WTC11 (cell line): ENCODE data around the gene GATA2. TPM values are rescaled to one million over a fixed set of nuclear protein-coding genes. Genes with fewer than 3 reads are reported as not detected.

Source experiments
- ATAC-seq: fragments of 200-7000 bp; cut with Tn5 transposase; 2 replicates; pipeline ENCODE4 v1.10.0; 2021; ENCODE audit warnings: mild to moderate bottlenecking, moderate library complexity
- CTCF ChIA-PET: fragments of 300-600 bp; sonication (Branson Sonifier 250); formaldehyde crosslinking; loops from one replicate; lab custom pipeline; 2021; ENCODE audit warnings: antibody characterized with exemption; lab: Charles Lee
- POLR2A ChIA-PET: fragments of 350-600 bp; sonication (Branson Sonifier 250); formaldehyde crosslinking; loops from one replicate; lab custom pipeline; 2021; ENCODE audit warnings: antibody characterized with exemption; lab: Charles Lee
- DNase-seq: peaks from one replicate; pipeline ENCODE4 v3.0.0; 2021; ENCODE audit warnings: low spot score
- H3K27ac Mint-ChIP-seq: 2 replicates; pipeline ENCODE4 v1.8.0; 2021; ENCODE audit warnings: mixed read lengths
- H3K27me3 Mint-ChIP-seq: 2 replicates; pipeline ENCODE4 v1.8.0; 2021; ENCODE audit warnings: low read depth, mild to moderate bottlenecking, moderate library complexity, mixed read lengths
- H3K36me3 Mint-ChIP-seq: 2 replicates; pipeline ENCODE4 v1.8.0; 2021; ENCODE audit warnings: mixed read lengths
- H3K4me1 Mint-ChIP-seq: 2 replicates; pipeline ENCODE4 v1.8.0; 2022; ENCODE audit warnings: mixed read lengths
- H3K4me3 Mint-ChIP-seq: 2 replicates; pipeline ENCODE4 v1.8.0; 2021; ENCODE audit warnings: mild to moderate bottlenecking, moderate library complexity, mixed read lengths
- H3K9me3 Mint-ChIP-seq: 2 replicates; pipeline ENCODE4 v1.8.0; 2021; ENCODE audit warnings: mixed read lengths
- CREM ChIP-seq: sonication (generic); formaldehyde crosslinking; IDR thresholded peaks from 2 replicates; pipeline ENCODE4 v1.8.1; 2022; ENCODE audit warnings: mild to moderate bottlenecking, missing genetic modification reagents, moderate library complexity
- ETV6 ChIP-seq: sonication (generic); formaldehyde crosslinking; IDR thresholded peaks from 2 replicates; pipeline ENCODE4 v1.8.1; 2022; ENCODE audit warnings: mild to moderate bottlenecking, missing genetic modification reagents
- GRHL2 ChIP-seq: fragments of 250-450 bp; sonication (Bioruptor Pico); IDR thresholded peaks from 2 replicates; pipeline ENCODE4 v1.8.0; 2022; ENCODE audit warnings: mild to moderate bottlenecking, moderate library complexity; ENCODE audit not compliant: insufficient replicate concordance, severe bottlenecking
- NFATC4 ChIP-seq: fragments of 250-450 bp; sonication (Bioruptor Pico); IDR thresholded peaks from 2 replicates; pipeline ENCODE4 v1.9.0; 2021; ENCODE audit warnings: mild to moderate bottlenecking
- NR1H2 ChIP-seq: sonication (generic); formaldehyde crosslinking; IDR thresholded peaks from 2 replicates; pipeline ENCODE4 v1.9.0; 2021; ENCODE audit warnings: mild to moderate bottlenecking, moderate library complexity, missing genetic modification reagents
- RORB ChIP-seq: fragments of 250-450 bp; sonication (Bioruptor Pico); IDR thresholded peaks from 2 replicates; pipeline ENCODE4 v1.9.0; 2021; ENCODE audit warnings: mild to moderate bottlenecking
- SP1 ChIP-seq: sonication (generic); formaldehyde crosslinking; conservative IDR thresholded peaks from 2 replicates; pipeline ENCODE4 v1.8.1; 2022; ENCODE audit warnings: missing genetic modification reagents
- TEAD4 ChIP-seq: sonication (generic); formaldehyde crosslinking; IDR thresholded peaks from 2 replicates; pipeline ENCODE4 v1.8.0; 2022; ENCODE audit warnings: mild to moderate bottlenecking, missing genetic modification reagents
- TP53 ChIP-seq: sonication (generic); formaldehyde crosslinking; IDR thresholded peaks from 2 replicates; pipeline ENCODE4 v1.8.1; 2023; ENCODE audit warnings: mild to moderate bottlenecking, missing genetic modification reagents
- ZNF121 ChIP-seq: sonication (generic); formaldehyde crosslinking; IDR thresholded peaks from 2 replicates; pipeline ENCODE4 v1.8.0; 2023; ENCODE audit warnings: missing genetic modification reagents
- ZNF263 ChIP-seq: sonication (generic); formaldehyde crosslinking; IDR thresholded peaks from 2 replicates; pipeline ENCODE4 v1.8.1; 2022; ENCODE audit warnings: low read depth, mild to moderate bottlenecking, moderate library complexity, missing genetic modification reagents
- ZNF416 ChIP-seq: fragments of 250-450 bp; sonication (Bioruptor Pico); IDR thresholded peaks from 2 replicates; pipeline ENCODE4 v1.9.0; 2021; ENCODE audit warnings: mild to moderate bottlenecking, inconsistent platforms
- total RNA-seq: library from RNA; stranded (reverse); gene quantifications from 3 replicates; pipeline ENCODE4 v1.2.3, GENCODE V29; 2021
- TF ChIP-seq, protein P1 (sequence below): fragments of 250-450 bp; sonication (Bioruptor Pico); conservative IDR thresholded peaks from 2 replicates; pipeline ENCODE4 v1.9.0; 2021; ENCODE audit warnings: mild to moderate bottlenecking
- TF ChIP-seq, protein P2 (sequence below): fragments of 250-450 bp; sonication (Bioruptor Pico); IDR thresholded peaks from 2 replicates; pipeline ENCODE4 v2.1.2; 2022; ENCODE audit warnings: mild to moderate bottlenecking, moderate library complexity
- TF ChIP-seq, protein P3 (sequence below): sonication (generic); formaldehyde crosslinking; IDR thresholded peaks from 2 replicates; pipeline ENCODE4 v1.8.0; 2022; ENCODE audit warnings: missing genetic modification reagents
- TF ChIP-seq, protein P4 (sequence below): sonication (generic); formaldehyde crosslinking; IDR thresholded peaks from 2 replicates; pipeline ENCODE4 v1.8.0; 2022; ENCODE audit warnings: mild to moderate bottlenecking, missing genetic modification reagents
- TF ChIP-seq, protein P5 (sequence below): sonication (generic); formaldehyde crosslinking; IDR thresholded peaks from 2 replicates; pipeline ENCODE4 v1.8.1; 2023; ENCODE audit warnings: mild to moderate bottlenecking, missing genetic modification reagents, moderate library complexity
- TF ChIP-seq, protein P6 (sequence below): fragments of 250-450 bp; sonication (Bioruptor Pico); IDR thresholded peaks from 2 replicates; pipeline ENCODE4 v1.8.0; 2021; ENCODE audit warnings: mild to moderate bottlenecking
- TF ChIP-seq, protein P7 (sequence below): sonication (generic); formaldehyde crosslinking; IDR thresholded peaks from 2 replicates; pipeline ENCODE4 v1.8.1; 2022; ENCODE audit warnings: missing genetic modification reagents, borderline replicate concordance
- TF ChIP-seq, protein P8 (sequence below): sonication (generic); formaldehyde crosslinking; IDR thresholded peaks from 2 replicates; pipeline ENCODE4 v1.8.1; 2023; ENCODE audit warnings: mild to moderate bottlenecking, missing genetic modification reagents

Gene GATA2
- total RNA-seq, 1 experiment from 2014 or later = 1.6 TPM

DNA sequence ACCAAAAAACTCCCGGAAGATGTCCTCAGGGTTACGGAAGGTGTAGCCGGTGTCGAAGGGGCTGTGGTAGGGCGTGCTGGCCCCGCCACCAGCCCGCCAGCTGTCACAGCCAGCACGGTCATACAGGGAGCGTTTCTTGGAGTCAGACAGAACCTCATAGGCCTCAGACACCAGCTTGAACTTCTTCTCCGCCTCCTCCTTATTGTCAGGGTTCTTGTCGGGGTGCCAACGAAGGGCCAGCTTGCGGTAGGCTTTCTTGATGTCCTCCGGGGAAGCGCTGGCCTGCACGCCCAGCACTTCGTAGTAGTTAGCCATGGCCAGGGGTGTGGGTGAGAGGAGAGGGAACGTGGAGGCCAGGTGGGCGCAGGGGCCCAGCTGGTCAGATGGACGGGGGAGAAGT, 30.1 kb downstream of the GATA2 start:
- ChIA-PET POLR2A (interaction anchor here (1.0 to 1.2 kb wide), 2 partner anchors 22 to 146 kb away, joined by 3 to 4 read pairs; no protein-coding TSS in a partner anchor), CTCF (interaction anchor here (0.7 to 3.5 kb wide), 16 partner anchors 11 to 385 kb away, joined by 3 to 20 read pairs (median 4); no protein-coding TSS in a partner anchor)
- TF ChIP-seq, protein P1, sequence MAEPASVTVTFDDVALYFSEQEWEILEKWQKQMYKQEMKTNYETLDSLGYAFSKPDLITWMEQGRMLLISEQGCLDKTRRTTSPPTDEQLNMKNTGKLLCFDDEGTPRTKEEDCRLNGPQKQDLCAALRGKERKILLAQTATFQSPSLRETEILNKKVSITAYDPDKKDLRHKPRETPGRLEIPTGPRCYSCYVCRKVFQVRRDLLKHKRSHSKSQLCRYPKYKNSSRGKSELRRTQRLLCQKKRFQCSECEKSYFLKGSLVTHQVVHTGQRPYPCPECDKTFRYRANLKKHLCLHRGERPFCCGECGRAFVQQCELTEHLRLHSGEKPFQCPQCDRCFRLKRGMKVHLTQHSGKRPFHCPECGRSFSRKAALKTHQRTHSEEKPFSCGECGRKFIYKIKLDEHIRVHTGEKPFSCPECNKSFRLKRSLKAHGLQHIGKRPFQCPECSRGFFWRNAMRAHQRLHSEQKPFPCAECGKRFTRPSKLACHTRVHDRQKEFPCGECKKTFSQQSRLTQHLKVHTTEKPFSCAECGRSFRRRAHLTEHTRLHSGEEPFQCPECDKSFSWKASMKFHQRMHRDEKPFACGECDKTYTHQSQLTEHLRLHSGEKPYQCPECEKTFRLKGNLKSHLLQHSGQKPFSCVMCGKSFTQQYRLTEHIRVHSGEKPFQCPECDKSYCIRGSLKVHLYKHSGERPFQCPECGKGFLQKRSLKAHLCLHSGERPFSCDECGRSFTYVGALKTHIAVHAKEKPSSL (CRISPR knock-in tag) = no peak
- TF ChIP-seq, protein P2, sequence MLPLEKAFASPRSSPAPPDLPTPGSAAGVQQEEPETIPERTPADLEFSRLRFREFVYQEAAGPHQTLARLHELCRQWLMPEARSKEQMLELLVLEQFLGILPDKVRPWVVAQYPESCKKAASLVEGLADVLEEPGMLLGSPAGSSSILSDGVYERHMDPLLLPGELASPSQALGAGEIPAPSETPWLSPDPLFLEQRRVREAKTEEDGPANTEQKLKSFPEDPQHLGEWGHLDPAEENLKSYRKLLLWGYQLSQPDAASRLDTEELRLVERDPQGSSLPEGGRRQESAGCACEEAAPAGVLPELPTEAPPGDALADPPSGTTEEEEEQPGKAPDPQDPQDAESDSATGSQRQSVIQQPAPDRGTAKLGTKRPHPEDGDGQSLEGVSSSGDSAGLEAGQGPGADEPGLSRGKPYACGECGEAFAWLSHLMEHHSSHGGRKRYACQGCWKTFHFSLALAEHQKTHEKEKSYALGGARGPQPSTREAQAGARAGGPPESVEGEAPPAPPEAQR (CRISPR knock-in tag) = no peak
- no peak for TF ChIP-seq CREM (CRISPR knock-in tag)
- TF ChIP-seq, protein P3, sequence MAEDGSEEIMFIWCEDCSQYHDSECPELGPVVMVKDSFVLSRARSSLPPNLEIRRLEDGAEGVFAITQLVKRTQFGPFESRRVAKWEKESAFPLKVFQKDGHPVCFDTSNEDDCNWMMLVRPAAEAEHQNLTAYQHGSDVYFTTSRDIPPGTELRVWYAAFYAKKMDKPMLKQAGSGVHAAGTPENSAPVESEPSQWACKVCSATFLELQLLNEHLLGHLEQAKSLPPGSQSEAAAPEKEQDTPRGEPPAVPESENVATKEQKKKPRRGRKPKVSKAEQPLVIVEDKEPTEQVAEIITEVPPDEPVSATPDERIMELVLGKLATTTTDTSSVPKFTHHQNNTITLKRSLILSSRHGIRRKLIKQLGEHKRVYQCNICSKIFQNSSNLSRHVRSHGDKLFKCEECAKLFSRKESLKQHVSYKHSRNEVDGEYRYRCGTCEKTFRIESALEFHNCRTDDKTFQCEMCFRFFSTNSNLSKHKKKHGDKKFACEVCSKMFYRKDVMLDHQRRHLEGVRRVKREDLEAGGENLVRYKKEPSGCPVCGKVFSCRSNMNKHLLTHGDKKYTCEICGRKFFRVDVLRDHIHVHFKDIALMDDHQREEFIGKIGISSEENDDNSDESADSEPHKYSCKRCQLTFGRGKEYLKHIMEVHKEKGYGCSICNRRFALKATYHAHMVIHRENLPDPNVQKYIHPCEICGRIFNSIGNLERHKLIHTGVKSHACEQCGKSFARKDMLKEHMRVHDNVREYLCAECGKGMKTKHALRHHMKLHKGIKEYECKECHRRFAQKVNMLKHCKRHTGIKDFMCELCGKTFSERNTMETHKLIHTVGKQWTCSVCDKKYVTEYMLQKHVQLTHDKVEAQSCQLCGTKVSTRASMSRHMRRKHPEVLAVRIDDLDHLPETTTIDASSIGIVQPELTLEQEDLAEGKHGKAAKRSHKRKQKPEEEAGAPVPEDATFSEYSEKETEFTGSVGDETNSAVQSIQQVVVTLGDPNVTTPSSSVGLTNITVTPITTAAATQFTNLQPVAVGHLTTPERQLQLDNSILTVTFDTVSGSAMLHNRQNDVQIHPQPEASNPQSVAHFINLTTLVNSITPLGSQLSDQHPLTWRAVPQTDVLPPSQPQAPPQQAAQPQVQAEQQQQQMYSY (CRISPR knock-in tag) = no peak
- TF ChIP-seq SP1 (CRISPR knock-in tag) = no peak
- TF ChIP-seq, protein P4, sequence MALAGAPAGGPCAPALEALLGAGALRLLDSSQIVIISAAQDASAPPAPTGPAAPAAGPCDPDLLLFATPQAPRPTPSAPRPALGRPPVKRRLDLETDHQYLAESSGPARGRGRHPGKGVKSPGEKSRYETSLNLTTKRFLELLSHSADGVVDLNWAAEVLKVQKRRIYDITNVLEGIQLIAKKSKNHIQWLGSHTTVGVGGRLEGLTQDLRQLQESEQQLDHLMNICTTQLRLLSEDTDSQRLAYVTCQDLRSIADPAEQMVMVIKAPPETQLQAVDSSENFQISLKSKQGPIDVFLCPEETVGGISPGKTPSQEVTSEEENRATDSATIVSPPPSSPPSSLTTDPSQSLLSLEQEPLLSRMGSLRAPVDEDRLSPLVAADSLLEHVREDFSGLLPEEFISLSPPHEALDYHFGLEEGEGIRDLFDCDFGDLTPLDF (CRISPR knock-in tag) = no peak
- TF ChIP-seq ZNF416 (CRISPR knock-in tag) = no peak
- no peak for TF ChIP-seq RORB (CRISPR knock-in tag)
- TF ChIP-seq ZNF121 (CRISPR knock-in tag) = no peak
- no peak for TF ChIP-seq TEAD4 (CRISPR knock-in tag)
- no peak for TF ChIP-seq GRHL2 (CRISPR knock-in tag)
- TF ChIP-seq, protein P5, sequence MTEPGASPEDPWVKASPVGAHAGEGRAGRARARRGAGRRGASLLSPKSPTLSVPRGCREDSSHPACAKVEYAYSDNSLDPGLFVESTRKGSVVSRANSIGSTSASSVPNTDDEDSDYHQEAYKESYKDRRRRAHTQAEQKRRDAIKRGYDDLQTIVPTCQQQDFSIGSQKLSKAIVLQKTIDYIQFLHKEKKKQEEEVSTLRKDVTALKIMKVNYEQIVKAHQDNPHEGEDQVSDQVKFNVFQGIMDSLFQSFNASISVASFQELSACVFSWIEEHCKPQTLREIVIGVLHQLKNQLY (CRISPR knock-in tag) = no peak
- TF ChIP-seq, protein P6, sequence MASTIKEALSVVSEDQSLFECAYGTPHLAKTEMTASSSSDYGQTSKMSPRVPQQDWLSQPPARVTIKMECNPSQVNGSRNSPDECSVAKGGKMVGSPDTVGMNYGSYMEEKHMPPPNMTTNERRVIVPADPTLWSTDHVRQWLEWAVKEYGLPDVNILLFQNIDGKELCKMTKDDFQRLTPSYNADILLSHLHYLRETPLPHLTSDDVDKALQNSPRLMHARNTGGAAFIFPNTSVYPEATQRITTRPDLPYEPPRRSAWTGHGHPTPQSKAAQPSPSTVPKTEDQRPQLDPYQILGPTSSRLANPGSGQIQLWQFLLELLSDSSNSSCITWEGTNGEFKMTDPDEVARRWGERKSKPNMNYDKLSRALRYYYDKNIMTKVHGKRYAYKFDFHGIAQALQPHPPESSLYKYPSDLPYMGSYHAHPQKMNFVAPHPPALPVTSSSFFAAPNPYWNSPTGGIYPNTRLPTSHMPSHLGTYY = no peak
- no peak for TF ChIP-seq NR1H2 (CRISPR knock-in tag)
- no peak for TF ChIP-seq NFATC4 (CRISPR knock-in tag)
- TF ChIP-seq, protein P7, sequence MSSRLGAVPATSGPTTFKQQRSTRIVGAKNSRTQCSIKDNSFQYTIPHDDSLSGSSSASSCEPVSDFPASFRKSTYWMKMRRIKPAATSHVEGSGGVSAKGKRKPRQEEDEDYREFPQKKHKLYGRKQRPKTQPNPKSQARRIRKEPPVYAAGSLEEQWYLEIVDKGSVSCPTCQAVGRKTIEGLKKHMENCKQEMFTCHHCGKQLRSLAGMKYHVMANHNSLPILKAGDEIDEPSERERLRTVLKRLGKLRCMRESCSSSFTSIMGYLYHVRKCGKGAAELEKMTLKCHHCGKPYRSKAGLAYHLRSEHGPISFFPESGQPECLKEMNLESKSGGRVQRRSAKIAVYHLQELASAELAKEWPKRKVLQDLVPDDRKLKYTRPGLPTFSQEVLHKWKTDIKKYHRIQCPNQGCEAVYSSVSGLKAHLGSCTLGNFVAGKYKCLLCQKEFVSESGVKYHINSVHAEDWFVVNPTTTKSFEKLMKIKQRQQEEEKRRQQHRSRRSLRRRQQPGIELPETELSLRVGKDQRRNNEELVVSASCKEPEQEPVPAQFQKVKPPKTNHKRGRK (CRISPR knock-in tag) = no peak
- TF ChIP-seq ZNF263 (CRISPR knock-in tag) = no peak
- TF ChIP-seq TP53 (CRISPR knock-in tag) = no peak
- TF ChIP-seq, protein P8, sequence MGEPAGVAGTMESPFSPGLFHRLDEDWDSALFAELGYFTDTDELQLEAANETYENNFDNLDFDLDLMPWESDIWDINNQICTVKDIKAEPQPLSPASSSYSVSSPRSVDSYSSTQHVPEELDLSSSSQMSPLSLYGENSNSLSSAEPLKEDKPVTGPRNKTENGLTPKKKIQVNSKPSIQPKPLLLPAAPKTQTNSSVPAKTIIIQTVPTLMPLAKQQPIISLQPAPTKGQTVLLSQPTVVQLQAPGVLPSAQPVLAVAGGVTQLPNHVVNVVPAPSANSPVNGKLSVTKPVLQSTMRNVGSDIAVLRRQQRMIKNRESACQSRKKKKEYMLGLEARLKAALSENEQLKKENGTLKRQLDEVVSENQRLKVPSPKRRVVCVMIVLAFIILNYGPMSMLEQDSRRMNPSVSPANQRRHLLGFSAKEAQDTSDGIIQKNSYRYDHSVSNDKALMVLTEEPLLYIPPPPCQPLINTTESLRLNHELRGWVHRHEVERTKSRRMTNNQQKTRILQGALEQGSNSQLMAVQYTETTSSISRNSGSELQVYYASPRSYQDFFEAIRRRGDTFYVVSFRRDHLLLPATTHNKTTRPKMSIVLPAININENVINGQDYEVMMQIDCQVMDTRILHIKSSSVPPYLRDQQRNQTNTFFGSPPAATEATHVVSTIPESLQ (CRISPR knock-in tag) = no peak
- TF ChIP-seq ETV6 (CRISPR knock-in tag) = no peak
- DNase-seq (no peak), ATAC-seq (no peak)
- H3K9me3 Mint-ChIP-seq = no peaks in the 10 kb centered on the region
- H3K27ac Mint-ChIP-seq = no peak overlapping the region
- peaks cover 36% of the 10 kb centered on the region for H3K27me3 Mint-ChIP-seq
- no peak overlapping the region for H3K4me3 Mint-ChIP-seq
- H3K36me3 Mint-ChIP-seq = no peaks in the 10 kb centered on the region
- H3K4me1 Mint-ChIP-seq = no peaks in the 10 kb centered on the region
